Measurements from ENCODE around the gene ADCY3. TPM values are rescaled to one million over a fixed set of nuclear protein-coding genes. Genes with fewer than 3 reads are reported as not detected.

Gene ADCY3
- polyA plus RNA-seq, 3 donors: 2.5 to 9.3 (median 3.5) TPM

DNA sequence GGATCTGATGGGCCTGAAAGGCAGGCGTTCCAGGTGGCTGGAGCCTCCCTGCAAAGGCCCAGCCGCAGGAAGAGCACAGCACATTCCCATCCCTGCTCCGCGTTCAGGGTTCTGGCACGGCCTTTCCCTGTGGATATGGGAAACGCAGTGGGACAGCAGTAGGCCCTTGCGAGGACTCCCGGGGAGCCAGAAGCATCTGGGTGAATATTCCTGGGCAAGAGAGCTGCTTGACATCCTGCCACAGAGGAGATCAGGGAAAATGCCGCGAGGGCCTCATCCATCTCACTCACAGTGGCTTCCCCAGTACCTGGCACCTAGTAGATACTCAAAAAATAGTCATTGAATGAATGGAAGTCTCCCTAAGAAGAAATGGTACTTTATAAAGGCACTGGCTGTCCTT lies 3.1 kb upstream of the ADCY3 start:
- H3K4me3 ChIP-seq (replicated peaks in 1 of 3; ENCODE audit: low read depth in 2 of 3, low read length in 3 of 3): no peak overlapping the region
- intact Hi-C loops (cut with micrococcal nuclease): no loop called here
- H3K4me1 ChIP-seq (ENCODE audit: control insufficient read depth in 1 of 2, insufficient read depth in 2 of 2, low read length in 2 of 2): peaks cover 26 to 32% of the 10 kb centered on the region in 2 donors
- no peak overlapping the region for H2AFZ ChIP-seq (ENCODE audit: insufficient read depth, low read depth, low read length, poor library complexity, severe bottlenecking)
- TF ChIP-seq CTCF (IDR thresholded peaks at IDR 0.05): no peak
- H3K27ac Mint-ChIP-seq: no peak overlapping the region
- 98% methylated on average over 8 of the region's 10 CpGs for WGBS (ENCODE audit: insufficient coverage)
- peaks cover 4 to 6% of the 10 kb centered on the region in 2 donors for H3K36me3 Mint-ChIP-seq
- H3K4me3 Mint-ChIP-seq: no peak overlapping the region
- peaks cover 17 to 28% (median 18%) of the 10 kb centered on the region in 3 donors for H3K27me3 Mint-ChIP-seq (ENCODE audit: low read depth in 3 of 3)
- H3K79me2 ChIP-seq (ENCODE audit: insufficient read depth, low read length): no peaks in the 10 kb centered on the region
- H3K9me3 Mint-ChIP-seq: no peaks in the 10 kb centered on the region
- H3K36me3 ChIP-seq (replicated peaks in 1 of 2; ENCODE audit: control insufficient read depth in 1 of 2, insufficient read depth in 2 of 2, low read length in 2 of 2): no peaks in the 10 kb centered on the region
- DNase-seq: no peak
- H3K27me3 ChIP-seq (ENCODE audit: control insufficient read depth in 2 of 2, insufficient read depth in 2 of 2, low read length in 2 of 2): peaks cover 4 to 20% of the 10 kb centered on the region in 2 donors
- peaks cover 19% of the 10 kb centered on the region for H3K4me1 Mint-ChIP-seq
- H3K4me2 ChIP-seq (replicated peaks; ENCODE audit: extremely low read depth, low read length, poor library complexity, severe bottlenecking): no peak overlapping the region
- no peak overlapping the region for H3K9ac ChIP-seq (ENCODE audit: insufficient read depth, low read length, poor library complexity, severe bottlenecking)
- no peaks in the 10 kb centered on the region for H3K9me3 ChIP-seq (replicated peaks in 1 of 2; ENCODE audit: control insufficient read depth in 1 of 2, insufficient read depth in 1 of 2, low read length in 2 of 2)
- no peaks in the 10 kb centered on the region for H4K20me1 ChIP-seq (ENCODE audit: insufficient read depth, low read length)
- no peak overlapping the region for H3K27ac ChIP-seq (ENCODE audit: low read depth in 1 of 2, low read length in 2 of 2)

DNA sequence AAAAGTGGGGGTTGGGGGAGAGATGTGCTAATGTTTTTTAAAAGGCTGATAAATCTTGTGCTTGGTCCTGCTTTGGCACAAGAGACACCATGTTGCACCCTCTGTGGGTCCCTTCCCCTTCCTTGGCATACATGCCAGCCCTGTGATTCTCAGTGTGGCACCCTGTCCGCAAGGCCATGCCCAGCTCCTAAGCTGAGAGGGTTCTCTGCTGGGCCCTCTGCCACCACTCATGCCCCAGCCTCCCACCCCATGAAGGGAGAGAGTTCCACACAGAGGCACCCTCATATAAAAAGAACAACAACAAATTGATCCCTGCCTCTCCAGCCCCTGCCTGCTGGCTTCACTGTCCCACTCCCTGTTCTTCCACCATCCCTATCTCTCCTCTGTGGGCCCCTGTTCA lies 2.5 kb upstream of the ADCY3 start:
- peaks cover 24% of the 10 kb centered on the region for H3K4me1 Mint-ChIP-seq
- H2AFZ ChIP-seq (ENCODE audit: insufficient read depth, low read depth, low read length, poor library complexity, severe bottlenecking): no peak overlapping the region
- no CpG with 5 or more reads among the region's 1 CpG for WGBS (ENCODE audit: insufficient coverage)
- H3K9me3 Mint-ChIP-seq: no peaks in the 10 kb centered on the region
- H3K27me3 ChIP-seq (ENCODE audit: control insufficient read depth in 2 of 2, insufficient read depth in 2 of 2, low read length in 2 of 2): peaks cover 4 to 20% of the 10 kb centered on the region in 2 donors
- H3K27ac Mint-ChIP-seq: no peak overlapping the region
- DNase-seq: no peak
- peaks cover 26 to 32% of the 10 kb centered on the region in 2 donors for H3K4me1 ChIP-seq (ENCODE audit: control insufficient read depth in 1 of 2, insufficient read depth in 2 of 2, low read length in 2 of 2)
- no peaks in the 10 kb centered on the region for H3K9me3 ChIP-seq (replicated peaks in 1 of 2; ENCODE audit: control insufficient read depth in 1 of 2, insufficient read depth in 1 of 2, low read length in 2 of 2)
- peaks cover 17 to 28% (median 18%) of the 10 kb centered on the region in 3 donors for H3K27me3 Mint-ChIP-seq (ENCODE audit: low read depth in 3 of 3)
- H4K20me1 ChIP-seq (ENCODE audit: insufficient read depth, low read length): no peaks in the 10 kb centered on the region
- no peaks in the 10 kb centered on the region for H3K36me3 ChIP-seq (replicated peaks in 1 of 2; ENCODE audit: control insufficient read depth in 1 of 2, insufficient read depth in 2 of 2, low read length in 2 of 2)
- no peak for TF ChIP-seq CTCF (IDR thresholded peaks at IDR 0.05)
- H3K4me2 ChIP-seq (replicated peaks; ENCODE audit: extremely low read depth, low read length, poor library complexity, severe bottlenecking): no peak overlapping the region
- no peak overlapping the region for H3K27ac ChIP-seq (ENCODE audit: low read depth in 1 of 2, low read length in 2 of 2)
- no peak overlapping the region for H3K4me3 ChIP-seq (replicated peaks in 1 of 3; ENCODE audit: low read depth in 2 of 3, low read length in 3 of 3)
- intact Hi-C loops (cut with micrococcal nuclease): no loop called here
- no peak overlapping the region for H3K9ac ChIP-seq (ENCODE audit: insufficient read depth, low read length, poor library complexity, severe bottlenecking)
- H3K36me3 Mint-ChIP-seq: peaks cover 4 to 10% of the 10 kb centered on the region in 2 donors
- no peak overlapping the region for H3K4me3 Mint-ChIP-seq
- no peaks in the 10 kb centered on the region for H3K79me2 ChIP-seq (ENCODE audit: insufficient read depth, low read length)
